Activated B cell treated with CpG ODN at 0.5 μM for 24 hours (primary cell): ENCODE measurements around the gene AUTS2. TPM values are rescaled to one million over a fixed set of nuclear protein-coding genes. Genes with fewer than 3 reads are reported as not detected.

Experiments
- ATAC-seq: fragments of 200-7000 bp; cut with Tn5 transposase; one replicate; pipeline ENCODE4 v1.10.0; 2021; ENCODE audit warnings: low read depth, mild to moderate bottlenecking, moderate library complexity
- CTCF ChIA-PET: fragments of 350-600 bp; sonication (Branson Sonifier 250); formaldehyde crosslinking; loops from one replicate; lab custom pipeline; 2021; ENCODE audit warnings: antibody characterized with exemption; lab: Charles Lee
- POLR2A ChIA-PET: fragments of 350-600 bp; sonication (Branson Sonifier 250); formaldehyde crosslinking; loops from one replicate; lab custom pipeline; 2021; ENCODE audit warnings: antibody characterized with exemption; lab: Charles Lee
- DNase-seq: peaks from one replicate; pipeline ENCODE4 v3.0.0; 2022
- H3K27ac Mint-ChIP-seq: one replicate; pipeline ENCODE4 v1.8.0; 2020; ENCODE audit warnings: mixed read lengths
- H3K27me3 Mint-ChIP-seq: one replicate; pipeline ENCODE4 v1.8.0; 2021; ENCODE audit warnings: mixed read lengths
- H3K36me3 Mint-ChIP-seq: one replicate; pipeline ENCODE4 v1.8.0; 2021; ENCODE audit warnings: low read depth, mixed read lengths
- H3K4me1 Mint-ChIP-seq: one replicate; pipeline ENCODE4 v1.8.0; 2021; ENCODE audit warnings: mixed read lengths
- H3K4me3 Mint-ChIP-seq: one replicate; pipeline ENCODE4 v1.8.0; 2020; ENCODE audit warnings: mild to moderate bottlenecking, mixed read lengths
- H3K9me3 Mint-ChIP-seq: one replicate; pipeline ENCODE4 v1.8.0; 2020; ENCODE audit warnings: mixed read lengths
- CTCF ChIP-seq: fragments of 200-600 bp; IDR thresholded peaks from one replicate; pipeline ENCODE4 v1.8.0; 2022; ENCODE audit warnings: antibody characterized with exemption, mild to moderate bottlenecking
- intact Hi-C: fragments of 100-400 bp; cut with micrococcal nuclease; formaldehyde crosslinking; loops from one replicate; pipeline ENCODE4 v1.15.1; 2024
- total RNA-seq: library from RNA; stranded (reverse); gene quantifications from 2 replicates; pipeline ENCODE4 v1.2.3, GENCODE V29; 2022

Gene AUTS2
- total RNA-seq, 1 donor from 2014 or later: 15.9 TPM

GRCh38 chr7:70786076-70786475 lies 1187.8 kb downstream of the AUTS2 start:
- no peak overlapping the region for H3K27ac Mint-ChIP-seq

GRCh38 chr7:70787286-70787685 lies 1189.0 kb downstream of the AUTS2 start:
- Mint-ChIP-seq H3K4me1 (no peaks in the 10 kb centered on the region), H3K4me3 (no peak overlapping the region), H3K9me3 (no peaks in the 10 kb centered on the region), H3K27ac (no peak overlapping the region), H3K27me3 (no peaks in the 10 kb centered on the region), H3K36me3 (peaks cover 61% of the 10 kb centered on the region)
- intact Hi-C loops: no loop called here
- ATAC-seq (no peak), DNase-seq (no peak)
- CTCF ChIA-PET: no interaction called here
- no peak for TF ChIP-seq CTCF
- POLR2A ChIA-PET: no interaction called here

More at GRCh38 chr7:70786076-70786475, 1187.8 kb downstream of the AUTS2 start:
- H3K27me3 Mint-ChIP-seq: no peaks in the 10 kb centered on the region
- H3K4me3 Mint-ChIP-seq: no peak overlapping the region
- H3K36me3 Mint-ChIP-seq: peaks cover 64% of the 10 kb centered on the region
- DNase-seq: no peak
- no peaks in the 10 kb centered on the region for H3K4me1 Mint-ChIP-seq
- CTCF ChIA-PET: no interaction called here
- ATAC-seq: no peak
- intact Hi-C loops: no loop called here
- H3K9me3 Mint-ChIP-seq: no peaks in the 10 kb centered on the region
- POLR2A ChIA-PET: no interaction called here
- no peak for TF ChIP-seq CTCF

- no peak overlapping the region for H3K4me3 Mint-ChIP-seq
- POLR2A ChIA-PET: no interaction called here
- H3K27ac Mint-ChIP-seq: no peak overlapping the region
- peaks cover 60% of the 10 kb centered on the region for H3K36me3 Mint-ChIP-seq
- DNase-seq (no peak), ATAC-seq (no peak)
- H3K27me3 Mint-ChIP-seq: no peaks in the 10 kb centered on the region
- no peaks in the 10 kb centered on the region for H3K9me3 Mint-ChIP-seq
- no peaks in the 10 kb centered on the region for H3K4me1 Mint-ChIP-seq
- no peak for TF ChIP-seq CTCF
- CTCF ChIA-PET: no interaction called here
- intact Hi-C loops: no loop called here
These were observed 1189.5 kb downstream of the AUTS2 start for GRCh38 chr7:70787771-70788170.

GRCh38 chr7:70788276-70788675 lies 1190.0 kb downstream of the AUTS2 start:
- peaks cover 59% of the 10 kb centered on the region for H3K36me3 Mint-ChIP-seq
- ATAC-seq: no peak
- H3K27ac Mint-ChIP-seq: no peak overlapping the region
- intact Hi-C loops: no loop called here
- no peaks in the 10 kb centered on the region for H3K27me3 Mint-ChIP-seq
- no peaks in the 10 kb centered on the region for H3K9me3 Mint-ChIP-seq
- no peak overlapping the region for H3K4me3 Mint-ChIP-seq
- POLR2A ChIA-PET: no interaction called here
- CTCF ChIA-PET: no interaction called here
- no peak for TF ChIP-seq CTCF
- no peaks in the 10 kb centered on the region for H3K4me1 Mint-ChIP-seq
- DNase-seq: no peak

- no peak overlapping the region for H3K4me3 Mint-ChIP-seq
- no peak for TF ChIP-seq CTCF
- ChIA-PET CTCF (no interaction called here), POLR2A (no interaction called here)
- peaks cover 56% of the 10 kb centered on the region for H3K36me3 Mint-ChIP-seq
- no peaks in the 10 kb centered on the region for H3K9me3 Mint-ChIP-seq
- no peak overlapping the region for H3K27ac Mint-ChIP-seq
- intact Hi-C loops: no loop called here
- ATAC-seq: no peak
- DNase-seq: no peak
- H3K4me1 Mint-ChIP-seq: no peaks in the 10 kb centered on the region
- no peaks in the 10 kb centered on the region for H3K27me3 Mint-ChIP-seq
These were observed 1191.4 kb downstream of the AUTS2 start for GRCh38 chr7:70789481-70790214.
